SK-N-MC (cell line): Measurements from ENCODE around the gene EPB41.

ENCODE experiments used
- EZH2 ChIP-seq: fragments of 200-600 bp; sonication (generic); IDR thresholded peaks from one replicate; pipeline ENCODE4 v1.6.1; 2017; ENCODE audit warnings: antibody characterized with exemption
- FOXP2 ChIP-seq: optimal IDR thresholded peaks from 2 replicates; pipeline ENCODE3; 2011; ENCODE audit warnings: mild to moderate bottlenecking, moderate library complexity; ENCODE audit not compliant: insufficient read depth; ENCODE audit errors: extremely low read length, control extremely low read depth
- POLR2AphosphoS5 ChIP-seq: IDR thresholded peaks from 2 replicates; pipeline ENCODE4 v1.6.1; 2012; ENCODE audit warnings: mild to moderate bottlenecking, low read depth, low read length, borderline replicate concordance

GRCh38 chr1:29162025-29162424, 247.7 kb downstream of the EPB41 start:
- no peak for TF ChIP-seq EZH2
- TF ChIP-seq POLR2AphosphoS5, result no peak
- TF ChIP-seq FOXP2, result no peak
